Ecto neural progenitor cell (in vitro differentiated cells): ENCODE data around the gene KIRREL3.

ENCODE experiments used
- DNase-seq: peaks from one replicate; pipeline ENCODE4 v3.0.0-alpha.2; 2018; ENCODE audit warnings: low spot score

The KIRREL3 gene

DNA sequence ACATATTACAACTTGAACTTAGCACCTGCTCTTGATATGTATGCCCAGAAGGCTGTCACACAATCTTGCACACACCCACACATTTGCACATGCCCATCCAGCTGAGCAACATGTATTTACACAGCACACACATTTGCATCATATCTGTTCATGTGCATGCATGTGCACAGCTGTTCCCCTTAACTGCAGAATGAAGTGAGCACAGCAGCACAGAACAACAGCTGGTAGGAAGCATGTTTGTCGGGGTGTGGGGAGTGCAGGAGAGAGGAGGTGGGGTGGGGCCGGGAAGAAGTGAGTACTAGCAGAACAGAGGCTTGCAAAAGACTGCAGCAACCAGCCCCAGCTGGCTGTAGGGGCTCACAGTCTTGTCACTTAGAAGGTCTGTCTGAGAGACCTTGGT is 296.5 kb downstream of the KIRREL3 start:
- no peak for DNase-seq

DNA sequence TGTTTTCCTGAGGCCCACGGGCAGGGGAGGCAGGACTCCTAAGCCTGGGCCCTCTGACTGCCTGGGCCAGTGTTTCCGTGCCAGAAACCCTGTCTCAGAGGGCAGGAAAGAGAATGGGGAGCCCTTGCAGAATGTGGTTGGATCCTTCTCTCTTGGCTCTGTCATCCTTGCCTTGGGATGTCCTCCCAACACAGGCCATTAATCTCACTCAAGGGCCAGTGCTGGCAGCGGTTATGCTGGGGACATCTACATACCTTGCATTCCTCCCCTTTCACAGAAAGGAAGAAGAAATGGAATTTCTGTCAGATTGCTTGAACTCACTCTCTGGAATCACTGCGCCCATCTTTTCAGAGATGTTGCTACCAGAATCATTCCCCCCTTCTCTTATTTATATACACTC is 296.9 kb downstream of the KIRREL3 start:
- no peak for DNase-seq

DNA sequence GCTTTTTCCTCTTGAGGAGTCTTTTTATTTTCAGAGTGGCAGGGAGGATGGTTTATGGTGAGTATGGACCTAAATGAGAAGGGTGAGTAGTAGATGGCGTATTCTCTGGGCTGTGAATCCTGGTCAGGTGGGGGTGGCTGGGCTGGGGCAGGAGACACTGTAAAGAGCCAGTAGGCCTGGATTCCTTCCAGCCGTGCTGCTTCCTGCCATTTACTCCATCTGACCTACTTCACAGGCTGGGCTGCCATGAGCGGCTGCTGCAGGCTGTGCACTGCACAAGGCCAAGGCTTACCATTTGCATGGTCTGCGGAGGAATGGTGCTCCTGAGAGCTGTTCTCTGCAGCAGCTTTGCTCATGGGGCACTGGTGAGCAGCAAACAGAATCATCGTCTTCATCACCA is 297.6 kb downstream of the KIRREL3 start:
- DNase-seq, result no peak

DNA sequence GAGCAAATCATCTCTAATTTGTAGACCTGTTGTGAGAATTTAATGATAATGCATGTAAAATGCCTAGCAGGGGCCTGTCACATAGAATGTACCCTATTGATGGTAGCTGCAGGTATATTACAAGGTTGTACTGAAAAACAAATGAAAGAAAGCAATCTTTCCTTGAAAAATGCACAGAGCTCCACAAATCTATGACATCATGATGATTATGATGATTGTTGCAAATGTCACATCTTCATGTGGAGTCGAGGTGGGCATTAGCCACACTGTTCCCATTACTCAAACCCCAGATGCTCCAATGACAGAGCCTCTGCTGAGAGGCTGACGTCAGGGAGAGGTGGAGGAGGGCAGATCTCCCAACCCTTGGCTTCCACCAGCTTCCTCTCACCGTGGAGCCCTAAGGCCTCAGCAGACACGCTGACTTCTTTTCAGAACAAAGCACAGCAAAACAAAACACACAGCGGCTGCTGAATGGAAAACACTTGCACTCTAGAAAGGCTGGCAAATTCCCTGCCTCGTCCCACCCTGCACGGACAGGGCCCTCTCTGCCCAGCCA is 298.3 kb downstream of the KIRREL3 start:
- no peak for DNase-seq

DNA sequence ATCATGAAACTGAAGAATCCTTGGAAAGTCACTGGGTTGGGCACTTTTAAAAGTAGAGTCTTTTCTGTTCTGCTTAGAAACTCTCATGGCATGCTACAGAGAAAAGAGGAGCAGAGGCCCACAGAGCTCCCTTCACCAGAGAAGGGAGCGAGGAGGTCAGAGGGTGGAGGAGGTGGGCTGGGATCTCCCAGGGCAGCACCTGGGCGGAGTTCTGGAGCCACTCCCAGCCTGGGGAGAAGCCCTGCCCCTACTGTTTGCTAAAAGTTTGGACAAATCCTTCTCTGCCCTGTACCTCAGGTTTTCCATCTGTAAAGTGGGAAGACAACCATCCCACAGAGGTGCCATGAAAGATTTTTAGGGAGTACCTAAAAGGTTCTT is 299.1 kb downstream of the KIRREL3 start:
- DNase-seq, result no peak

DNA sequence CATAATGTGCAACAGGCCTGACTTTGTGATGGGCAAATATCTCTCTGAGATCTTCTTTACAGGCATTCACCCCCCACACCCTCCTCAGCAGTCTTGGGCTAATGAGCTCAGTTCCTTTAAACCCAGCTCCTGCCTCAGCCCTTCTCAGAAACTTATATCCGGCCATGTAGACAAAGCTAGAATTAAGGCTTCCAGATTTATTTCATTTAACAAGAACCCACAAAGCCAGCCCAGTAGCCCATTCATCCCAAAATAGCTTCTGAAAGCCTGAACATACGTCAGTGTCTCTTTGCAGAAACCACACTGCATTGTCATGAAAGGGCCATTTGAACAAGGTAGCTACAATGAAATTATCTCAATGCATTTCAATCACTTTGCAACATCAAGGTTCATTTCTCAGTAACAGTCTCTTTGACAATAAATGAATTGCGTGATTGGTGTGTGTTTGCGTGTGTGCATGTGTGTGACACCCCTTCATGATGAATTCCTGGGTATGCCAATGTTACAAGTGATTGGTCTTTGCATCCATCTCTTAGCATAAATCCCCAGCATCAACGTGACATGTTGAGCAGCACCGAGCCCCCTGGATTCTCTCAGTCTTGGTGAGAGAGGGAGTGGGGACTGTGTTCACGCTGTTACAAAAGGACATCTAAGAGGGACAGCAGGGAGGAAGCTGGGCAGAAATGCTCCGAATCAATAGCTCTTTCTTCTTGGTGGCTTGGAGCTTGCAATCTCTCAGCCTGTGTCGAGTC is 299.6 kb downstream of the KIRREL3 start:
- no peak for DNase-seq

DNA sequence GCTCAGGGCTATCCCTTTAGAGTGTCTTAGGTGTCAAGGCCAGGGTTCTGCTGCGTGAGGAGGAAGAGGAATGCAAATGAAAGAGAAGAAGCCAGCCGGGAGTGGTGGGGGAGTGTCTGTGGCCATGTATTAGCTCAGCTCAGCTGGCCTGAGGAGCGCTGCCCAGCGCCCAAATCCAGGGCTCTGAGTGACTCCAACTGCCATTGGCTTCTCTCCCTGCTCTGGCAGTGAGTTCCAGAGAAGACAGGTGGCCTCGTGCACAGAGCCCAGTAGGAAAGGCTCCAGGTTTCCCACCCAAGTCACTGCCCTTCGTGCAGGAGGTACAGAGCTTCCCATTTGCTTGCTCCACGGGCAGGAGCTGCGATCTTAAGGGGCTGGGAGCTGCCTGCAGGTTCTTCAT is 302.0 kb downstream of the KIRREL3 start:
- DNase-seq, result no peak

DNA sequence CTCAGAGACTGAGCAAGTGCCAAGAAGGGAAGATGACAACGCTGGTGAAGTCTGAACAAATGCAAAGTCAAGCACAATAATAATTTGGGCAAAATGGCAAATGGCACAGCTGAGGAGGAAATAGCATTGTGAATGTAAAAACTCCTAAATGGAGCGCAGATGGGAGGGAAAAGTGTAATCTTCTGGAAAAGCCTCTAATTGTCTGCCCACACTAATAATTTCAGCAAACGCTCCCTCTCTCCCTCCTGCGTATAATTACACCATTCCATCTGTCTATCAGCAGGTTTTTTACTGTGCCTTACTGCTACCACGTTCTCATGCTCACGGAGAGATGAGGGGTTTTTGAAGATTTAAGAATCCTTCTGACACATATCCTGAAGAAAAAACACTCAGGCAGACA is 302.6 kb downstream of the KIRREL3 start:
- DNase-seq, result no peak

DNA sequence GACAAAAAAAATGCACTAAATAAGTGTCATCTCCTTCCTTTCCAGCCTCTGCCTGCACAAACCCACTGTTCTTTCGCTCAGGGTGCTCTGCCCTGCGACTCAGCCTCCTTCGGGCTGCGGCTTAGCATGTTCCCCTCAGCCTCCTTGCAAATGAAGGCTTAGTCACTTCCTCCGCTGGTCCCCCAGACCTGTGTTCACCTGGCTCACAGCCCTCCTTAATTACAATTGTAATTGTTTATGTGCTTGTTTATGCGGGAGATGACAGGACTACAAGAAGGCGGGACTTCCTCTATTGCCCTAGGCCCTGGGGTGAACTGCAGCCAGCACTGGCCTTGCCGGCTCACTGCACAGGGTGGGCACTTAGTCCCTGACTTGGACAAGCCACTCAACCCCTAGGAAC is 303.6 kb downstream of the KIRREL3 start:
- DNase-seq, result no peak

DNA sequence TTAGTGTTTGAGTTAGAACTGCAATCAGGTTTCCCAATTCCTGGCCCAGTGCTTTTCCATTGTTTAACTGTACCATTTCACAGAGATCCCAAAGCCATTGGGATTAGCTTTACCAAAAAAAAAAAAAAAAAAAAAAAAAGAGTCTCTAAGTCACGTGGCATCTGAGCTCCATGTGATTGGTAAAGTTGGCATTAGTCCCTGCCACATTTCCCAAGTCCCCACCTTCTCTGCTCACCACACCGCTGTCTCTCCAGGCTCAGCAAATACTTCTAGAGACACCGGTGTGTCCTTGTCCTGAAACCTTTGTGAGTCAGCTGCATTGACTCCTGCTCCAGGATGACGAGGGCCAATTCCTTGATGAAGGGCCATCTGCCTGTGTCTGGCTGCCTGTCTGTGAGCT is 305.3 kb downstream of the KIRREL3 start:
- DNase-seq, result no peak

DNA sequence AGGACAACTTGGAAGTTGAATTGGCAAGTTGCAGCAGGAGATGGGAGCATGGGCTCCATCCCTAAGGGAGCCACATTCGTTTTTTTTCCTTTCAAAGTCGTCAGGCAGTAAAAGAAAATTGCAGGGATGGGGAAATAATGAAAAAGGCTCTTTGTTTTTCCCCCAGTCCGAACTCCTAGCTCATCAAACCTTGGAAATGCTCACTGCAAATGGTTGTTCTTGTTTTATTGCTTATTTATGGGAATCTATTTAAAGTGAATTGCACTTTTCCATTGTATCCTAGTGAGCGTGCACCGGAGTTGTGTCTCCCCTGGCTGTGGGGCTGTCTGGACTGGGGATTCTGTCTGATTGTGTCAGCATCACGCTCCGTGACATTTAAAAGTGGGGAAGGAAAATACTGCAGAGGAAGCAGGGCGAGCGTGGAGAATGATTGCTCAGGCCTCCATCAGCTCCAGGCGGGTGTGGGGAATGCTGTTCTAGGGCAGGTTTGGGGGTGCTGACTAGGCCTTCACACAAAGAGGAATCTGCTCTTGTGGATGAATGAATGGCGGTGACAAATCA is 306.4 kb downstream of the KIRREL3 start:
- DNase-seq, result no peak

DNA sequence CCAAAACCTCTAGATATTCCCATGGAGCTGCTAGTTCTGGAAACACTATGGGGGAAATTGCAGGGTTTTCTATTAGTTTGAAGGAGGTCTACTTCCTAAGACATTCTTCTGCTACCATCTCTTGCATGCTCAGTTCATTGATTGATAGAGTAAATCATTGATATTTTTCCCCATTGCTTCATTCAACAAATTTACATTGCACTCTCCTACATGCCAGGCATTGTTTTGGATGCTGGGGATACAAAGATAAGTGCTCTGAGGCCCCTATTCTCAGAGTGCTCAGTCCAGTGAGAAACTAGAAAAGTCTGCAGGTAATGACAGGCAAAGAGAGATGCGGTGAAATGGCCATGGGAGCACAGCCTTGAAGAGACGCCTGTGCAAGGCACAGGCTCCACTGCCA is 313.1 kb downstream of the KIRREL3 start:
- no peak for DNase-seq

DNA sequence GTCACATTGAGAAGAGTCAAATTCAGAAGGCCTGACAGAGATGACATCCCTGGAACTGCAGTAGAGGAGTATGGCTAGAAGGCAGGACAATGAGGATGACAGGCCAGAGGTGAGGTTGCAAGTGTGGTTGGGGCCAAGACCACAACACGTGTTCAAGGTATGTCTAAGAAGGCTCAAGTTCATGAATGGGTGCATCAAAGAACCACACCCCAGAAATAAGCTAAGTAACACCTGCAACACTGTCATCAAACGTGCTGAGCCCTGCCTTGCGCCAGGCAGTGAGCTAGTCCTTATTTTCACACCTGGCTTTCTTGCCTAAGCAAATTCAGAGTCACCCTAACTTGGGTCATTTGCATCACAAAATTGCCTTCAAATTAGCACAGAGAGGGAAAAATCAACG is 313.6 kb downstream of the KIRREL3 start:
- no peak for DNase-seq

DNA sequence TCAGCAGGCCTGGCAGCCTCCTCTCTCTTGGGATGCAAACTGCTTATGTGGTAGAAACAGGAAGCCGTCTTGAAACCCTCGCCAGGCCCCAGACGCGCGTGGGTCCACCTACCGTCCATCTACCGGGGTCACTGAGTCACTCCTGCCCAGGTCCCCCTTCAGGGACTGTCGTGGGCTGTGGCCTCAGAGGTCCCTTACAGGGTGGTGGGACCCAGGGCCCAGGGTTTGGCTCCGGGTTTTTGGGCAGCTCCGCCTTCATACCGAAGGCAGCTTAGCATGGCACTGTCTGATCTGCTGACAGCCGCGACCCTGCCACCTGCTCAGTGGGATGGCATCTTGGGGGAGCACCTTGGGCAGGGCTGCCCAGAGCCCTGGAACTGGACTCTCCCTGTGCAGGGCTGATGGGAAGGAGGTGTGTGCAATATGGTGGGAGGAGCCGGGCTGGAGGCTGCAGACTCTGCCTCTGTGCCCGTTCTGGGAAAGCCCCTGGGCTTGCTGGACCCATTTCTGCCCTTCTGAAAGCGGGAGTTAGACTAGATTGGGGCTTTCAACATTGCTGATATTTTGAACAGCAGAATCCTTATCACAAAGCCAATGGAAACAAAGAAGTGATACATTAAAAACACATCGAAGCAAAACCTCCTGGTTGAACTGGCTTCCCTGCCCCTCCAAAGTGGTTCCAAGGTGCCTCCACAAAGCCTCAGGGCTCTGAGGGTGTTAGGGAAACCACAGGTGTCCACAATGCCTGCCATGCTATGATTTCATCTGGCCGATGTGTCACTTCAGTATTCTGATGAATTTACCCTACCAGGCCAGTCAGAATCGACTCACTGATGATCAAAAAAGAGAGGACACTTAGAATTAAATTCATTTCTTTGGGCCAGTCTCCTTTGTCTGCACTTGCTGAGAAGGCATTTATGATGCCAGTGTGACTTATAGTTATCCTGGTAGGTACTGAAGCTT is 316.5 kb downstream of the KIRREL3 start:
- DNase-seq, result no peak

DNA sequence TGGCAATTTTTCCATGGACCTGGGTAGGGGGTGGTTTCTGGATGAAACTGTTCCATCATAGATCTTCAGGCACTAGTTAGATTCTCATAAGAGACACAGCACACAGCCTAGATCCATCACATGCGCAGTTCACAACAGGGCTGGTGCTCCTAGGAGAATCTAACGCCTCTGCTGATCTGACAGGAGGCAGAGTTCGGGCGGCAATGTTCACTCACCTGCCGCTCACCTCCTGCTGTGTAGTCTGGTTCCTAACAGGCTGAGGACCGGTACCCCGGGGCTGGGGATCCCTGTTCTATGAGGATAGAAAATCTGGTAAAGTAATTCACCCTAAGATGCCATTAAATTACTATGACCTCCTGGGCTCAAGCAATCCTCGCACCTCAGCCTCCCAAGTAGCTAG is 318.0 kb downstream of the KIRREL3 start:
- no peak for DNase-seq

DNA sequence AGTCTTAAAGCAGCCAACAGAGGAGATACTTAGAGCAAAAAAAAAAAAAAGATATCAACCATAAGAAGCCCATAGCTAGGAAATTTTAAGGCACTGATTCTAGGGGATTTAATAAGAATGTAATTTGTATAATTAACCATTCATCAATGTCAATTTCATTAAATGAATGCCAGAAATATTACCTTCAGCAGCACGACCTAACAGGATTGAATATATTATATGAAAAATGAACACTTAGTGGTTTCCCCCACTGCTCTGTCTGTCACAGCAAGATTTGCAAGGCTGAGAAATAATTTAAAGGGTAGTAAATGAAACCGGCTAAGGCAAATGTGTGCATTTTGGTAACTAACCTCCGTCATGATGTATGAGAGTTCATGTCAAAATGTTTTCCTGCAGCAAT is 319.9 kb downstream of the KIRREL3 start:
- DNase-seq, result no peak

DNA sequence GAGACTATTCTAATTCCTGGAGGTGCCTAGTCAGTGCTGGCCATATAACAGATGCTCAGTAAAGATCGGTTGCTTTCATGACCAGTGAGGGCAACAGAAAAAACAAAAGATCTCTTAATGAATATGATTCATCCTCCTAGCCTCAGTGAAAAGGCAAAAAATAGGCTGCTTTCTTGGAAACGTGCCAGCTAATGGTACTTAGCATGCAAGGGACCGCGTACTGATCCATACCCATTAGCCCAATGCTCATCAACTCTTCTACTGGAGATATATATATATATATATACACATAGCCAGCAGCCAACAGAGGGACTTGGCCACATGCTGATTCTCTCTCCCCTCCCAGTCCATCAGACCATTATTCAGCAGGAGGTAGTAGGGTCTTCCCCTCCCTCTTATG is 320.4 kb downstream of the KIRREL3 start:
- no peak for DNase-seq

DNA sequence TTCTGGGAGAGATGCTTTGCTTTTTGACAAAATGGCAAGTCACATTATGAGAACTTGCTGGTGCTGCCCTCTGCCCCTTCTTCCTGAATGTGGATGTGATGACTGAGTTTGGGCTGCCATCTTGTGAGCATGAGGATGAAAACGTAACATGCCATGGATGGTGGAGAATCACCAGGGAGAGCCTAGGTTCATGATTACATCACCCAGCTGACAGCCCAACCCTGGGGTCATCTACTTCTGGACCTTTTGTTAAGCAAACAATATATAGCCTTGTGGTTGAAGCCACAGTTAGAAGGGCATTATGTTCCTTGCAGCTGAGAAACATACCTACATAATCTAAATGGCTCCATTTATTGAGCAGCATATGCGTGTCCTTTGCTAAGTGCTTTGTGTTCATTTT is 321.5 kb downstream of the KIRREL3 start:
- DNase-seq, result no peak

DNA sequence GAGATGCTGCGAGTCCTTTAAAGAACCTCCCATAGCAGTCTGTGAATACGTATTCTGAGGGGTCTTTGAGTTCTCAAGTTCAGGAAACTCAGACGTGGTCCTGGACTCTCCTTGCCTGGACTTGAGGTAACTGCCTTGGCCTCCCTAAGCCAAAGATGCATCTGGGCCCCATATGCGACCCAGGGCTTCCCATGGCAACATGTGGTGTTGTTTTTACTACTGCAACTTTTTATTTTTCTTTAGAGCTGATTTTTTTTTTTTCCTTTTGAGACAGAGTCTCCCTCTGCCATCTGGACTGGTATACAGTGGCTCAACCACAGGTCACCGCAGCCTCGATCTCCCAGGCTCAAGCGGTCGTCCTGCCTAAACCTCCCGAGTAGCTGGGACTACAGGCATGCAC is 324.0 kb downstream of the KIRREL3 start:
- DNase-seq, result no peak

DNA sequence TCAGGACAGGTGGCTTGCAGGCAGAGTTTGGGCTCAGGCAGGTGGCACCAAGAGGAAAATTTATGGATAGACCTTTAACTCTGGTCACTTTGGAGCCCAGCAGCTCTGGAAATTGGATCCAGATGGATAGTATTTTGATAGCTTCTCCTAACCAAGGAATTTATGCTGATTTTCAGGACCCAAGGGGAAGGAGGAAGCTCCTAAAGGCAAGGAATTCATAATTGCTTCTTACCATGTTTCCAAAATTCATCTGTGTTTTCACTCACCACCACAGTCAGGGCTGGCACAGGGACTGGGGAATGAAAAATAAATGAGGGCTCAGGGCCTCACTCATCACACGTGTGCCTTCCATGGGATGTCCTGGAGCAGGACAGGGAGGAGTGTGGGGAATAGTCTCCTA is 327.3 kb downstream of the KIRREL3 start:
- no peak for DNase-seq

DNA sequence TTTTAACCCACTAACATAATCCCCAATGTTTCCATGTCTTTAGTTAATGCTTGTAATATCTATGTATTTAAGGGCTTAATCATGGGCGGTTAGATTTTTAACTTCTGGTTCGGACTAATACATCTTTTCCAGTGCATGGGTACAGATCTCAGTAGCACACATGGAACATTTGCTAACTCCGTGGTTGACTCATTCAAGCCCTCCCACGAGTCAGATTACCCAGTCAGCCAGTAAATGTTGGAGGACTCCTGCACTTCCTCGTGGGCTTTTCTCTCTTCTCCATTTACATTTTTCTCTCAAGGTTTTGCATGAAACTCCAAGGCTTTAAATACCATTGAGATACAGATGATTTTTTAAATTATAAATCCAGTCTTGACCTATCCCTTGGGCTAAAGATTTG is 331.2 kb downstream of the KIRREL3 start:
- DNase-seq, result no peak

DNA sequence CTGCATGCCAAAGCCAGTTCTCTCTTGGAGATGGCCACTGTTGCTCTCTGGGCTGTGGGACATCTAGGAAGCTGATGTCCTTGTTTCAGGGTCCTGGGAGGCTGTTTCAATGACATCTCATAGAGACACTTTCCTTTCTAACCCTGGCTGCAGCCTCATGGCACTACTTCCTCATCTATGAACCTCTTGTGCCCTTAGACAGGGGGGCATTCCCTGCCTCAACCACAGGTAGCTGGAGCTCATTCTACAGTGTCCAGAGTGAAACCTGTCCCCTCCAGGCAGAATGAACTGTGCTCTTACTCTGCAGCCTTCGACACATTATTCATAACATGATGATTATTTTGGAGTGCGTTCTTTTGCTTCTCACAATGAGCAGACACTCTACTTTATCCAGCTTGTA is 335.9 kb downstream of the KIRREL3 start:
- DNase-seq, result no peak
